HG02642 (cell line): Measurements from ENCODE around the gene CHP1.
A peak's percentile ranks its signal among the peaks of the same experiment; 100 is the strongest.
"Not testable (repeated sequence)": the region's sequence is repeated elsewhere in the genome, so short reads cannot be mapped to it uniquely, and the experiment has no call there.

Source experiments
- ATAC-seq: cut with Tn5 transposase; IDR thresholded peaks from one replicate; pipeline ENCODE4 v1.9.1; 2021; ENCODE audit warnings: mild to moderate bottlenecking; ENCODE audit not compliant: unreplicated experiment, poor library complexity

CHP1 gene

DNA sequence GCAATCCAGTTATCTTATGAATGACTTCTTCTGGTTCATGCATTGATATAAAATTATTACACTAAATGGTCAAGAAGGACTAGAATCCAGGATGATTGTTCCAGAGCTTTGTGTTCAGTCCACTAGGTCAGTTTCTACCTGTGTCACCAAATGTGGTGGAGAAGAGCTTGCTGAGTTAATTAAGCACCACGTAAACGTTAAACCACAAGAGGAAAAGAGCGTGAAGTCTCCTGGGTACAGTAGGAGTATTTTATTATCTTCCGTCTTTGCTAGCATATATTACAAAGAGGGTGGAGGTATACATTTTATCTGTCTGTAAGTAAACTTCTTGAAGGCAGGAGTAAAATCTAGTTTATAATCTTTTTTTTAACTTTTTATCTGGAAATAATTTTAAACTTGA lies 23.5 kb downstream of the CHP1 start:
- ATAC-seq, result no peak

DNA sequence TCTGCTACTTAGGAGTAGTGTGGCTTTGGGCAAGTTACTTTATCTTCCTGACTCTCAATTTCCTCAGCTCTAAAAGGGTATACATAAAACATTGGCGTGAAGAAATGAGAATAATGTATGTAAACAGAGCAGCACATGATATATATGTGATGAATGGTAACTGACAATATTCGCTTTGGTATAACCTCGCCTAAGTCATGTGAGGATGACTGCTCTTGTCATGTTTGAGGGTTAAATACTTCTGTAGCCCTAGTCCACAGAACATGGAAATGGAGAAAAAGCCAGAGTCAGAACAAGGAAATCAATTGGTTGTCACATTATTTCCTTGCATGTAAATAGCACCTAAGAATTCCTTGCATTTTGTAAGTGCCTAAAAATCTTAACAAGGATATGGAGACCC lies 25.0 kb downstream of the CHP1 start:
- ATAC-seq, result no peak

DNA sequence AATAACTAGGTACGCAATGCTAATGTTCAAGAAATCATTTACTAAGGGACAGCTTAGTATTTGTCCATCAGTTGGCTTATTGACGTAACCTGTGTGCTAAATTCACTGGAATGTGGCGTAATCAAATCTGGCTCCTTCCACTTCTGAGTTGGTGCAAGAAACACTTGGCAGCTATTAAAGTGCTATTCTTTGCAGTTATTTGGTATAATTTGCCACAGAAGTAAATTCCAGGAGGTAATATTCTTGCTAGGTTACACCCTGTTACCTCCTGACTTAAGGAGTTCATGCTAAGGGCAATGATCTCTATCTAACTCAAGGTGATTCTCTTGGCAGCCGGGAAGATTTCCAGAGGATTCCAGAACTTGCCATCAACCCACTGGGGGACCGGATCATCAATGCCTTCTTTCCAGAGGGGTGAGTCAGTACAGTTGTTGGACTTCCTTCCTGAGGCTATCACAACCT lies 25.5 kb downstream of the CHP1 start:
- no peak for ATAC-seq

- no peak for ATAC-seq
Measured at GRCh38 chr15:41258750-41259471, 27.8 kb downstream of the CHP1 start.

GRCh38 chr15:41259546-41260189 lies 28.6 kb downstream of the CHP1 start:
- no peak for ATAC-seq

- not testable (repeated sequence) for ATAC-seq
Measured at GRCh38 chr15:41260924-41261323, 29.9 kb downstream of the CHP1 start.

DNA sequence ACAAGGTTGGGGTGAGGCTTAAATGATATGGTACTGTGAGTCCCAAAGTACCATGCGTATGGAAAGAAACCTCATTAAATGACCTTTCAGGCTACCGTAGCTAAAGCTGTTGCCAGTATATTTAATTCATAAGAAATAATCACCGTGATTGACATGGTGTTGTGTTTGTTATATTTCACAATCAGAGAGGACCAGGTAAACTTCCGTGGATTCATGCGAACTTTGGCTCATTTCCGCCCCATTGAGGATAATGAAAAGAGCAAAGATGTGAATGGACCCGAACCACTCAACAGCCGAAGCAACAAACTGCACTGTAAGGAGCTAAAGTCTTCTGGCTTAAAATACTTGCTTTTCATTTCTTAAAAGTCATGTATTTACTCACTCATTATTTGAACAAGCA lies 31.5 kb downstream of the CHP1 start:
- ATAC-seq, result no peak

DNA sequence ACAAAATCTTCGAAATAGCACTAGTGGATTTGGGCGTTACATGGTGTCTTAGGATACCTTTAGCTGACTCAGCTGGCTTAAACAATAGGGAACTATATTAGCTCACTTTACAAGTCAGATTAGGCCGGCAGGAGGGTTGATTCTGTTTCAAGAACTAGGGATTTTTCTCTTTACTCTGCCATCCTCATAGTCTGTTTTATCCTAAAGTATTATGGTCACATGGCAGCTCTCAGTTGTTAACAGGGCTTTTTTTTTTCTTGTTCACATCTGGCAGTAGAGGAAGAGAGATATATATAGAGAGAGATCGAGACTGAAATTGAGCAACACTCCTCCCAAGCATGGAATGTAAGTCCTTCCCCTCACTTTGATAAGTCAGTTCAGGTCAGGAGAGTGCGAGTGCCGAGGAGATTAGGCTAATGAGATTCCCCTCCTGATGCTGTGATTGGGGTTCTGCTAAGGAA lies 32.9 kb downstream of the CHP1 start:
- ATAC-seq, result no peak

GRCh38 chr15:41269887-41270286 lies 38.8 kb downstream of the CHP1 start:
- ATAC-seq, result no peak

DNA sequence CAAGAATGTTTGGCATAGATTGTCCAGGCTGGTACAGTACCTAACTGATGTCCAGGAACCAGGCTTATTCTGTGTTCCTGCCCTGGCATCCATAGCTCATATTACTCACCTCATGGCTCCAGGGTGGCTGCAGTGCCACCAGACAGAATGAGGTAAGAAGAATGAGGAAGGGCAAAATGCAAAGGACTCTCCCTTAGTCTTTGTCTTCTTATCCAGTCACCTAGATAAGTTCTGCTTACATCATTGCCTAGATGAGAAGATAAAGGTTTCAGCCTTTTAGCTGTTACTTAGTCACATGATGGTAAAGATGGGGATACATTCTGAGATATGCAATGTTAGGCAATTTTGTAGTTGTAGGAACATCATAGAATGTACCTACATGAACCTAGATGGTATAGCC lies 45.8 kb downstream of the CHP1 start:
- ATAC-seq, result no peak

DNA sequence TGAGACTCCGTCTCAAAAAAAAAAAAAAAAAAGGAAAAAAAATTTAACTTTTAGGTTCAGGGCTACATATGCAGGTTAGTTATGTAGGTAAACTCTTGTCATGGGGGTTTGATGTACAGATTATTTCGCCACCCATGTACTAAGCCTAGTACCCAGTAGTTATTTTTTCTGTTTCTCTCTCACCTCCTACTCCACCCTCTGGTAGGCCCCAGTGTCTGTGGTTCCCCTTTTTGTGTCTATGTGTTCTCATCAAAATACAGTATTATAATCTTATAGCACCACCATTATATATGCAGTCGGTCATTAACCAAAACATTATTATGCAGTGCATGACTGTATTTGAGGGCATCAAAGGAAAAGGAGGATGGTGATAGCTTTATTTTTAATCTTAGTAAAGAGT lies 47.3 kb downstream of the CHP1 start:
- ATAC-seq, result no peak

GRCh38 chr15:41279535-41280283 lies 48.6 kb downstream of the CHP1 start:
- no peak for ATAC-seq

DNA sequence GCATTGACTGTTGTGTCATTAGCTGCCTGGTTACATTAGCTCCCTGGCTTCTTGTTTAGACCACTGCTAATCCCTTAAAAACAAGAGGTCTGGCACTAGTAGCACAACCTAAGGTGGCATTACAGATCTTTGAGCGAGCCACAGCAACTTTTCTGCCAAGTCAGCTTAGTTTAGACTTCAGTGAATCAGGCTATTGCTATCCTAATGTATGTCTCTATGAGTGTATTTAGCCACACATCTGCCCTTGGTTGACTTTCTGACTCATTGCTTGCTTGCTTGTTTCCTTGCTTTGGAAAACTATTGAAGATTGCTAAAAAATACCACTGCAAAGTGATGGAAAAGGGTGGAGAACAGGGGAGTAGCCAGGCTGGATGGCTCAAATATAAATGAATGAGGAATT lies 50.2 kb downstream of the CHP1 start:
- no peak for ATAC-seq

DNA sequence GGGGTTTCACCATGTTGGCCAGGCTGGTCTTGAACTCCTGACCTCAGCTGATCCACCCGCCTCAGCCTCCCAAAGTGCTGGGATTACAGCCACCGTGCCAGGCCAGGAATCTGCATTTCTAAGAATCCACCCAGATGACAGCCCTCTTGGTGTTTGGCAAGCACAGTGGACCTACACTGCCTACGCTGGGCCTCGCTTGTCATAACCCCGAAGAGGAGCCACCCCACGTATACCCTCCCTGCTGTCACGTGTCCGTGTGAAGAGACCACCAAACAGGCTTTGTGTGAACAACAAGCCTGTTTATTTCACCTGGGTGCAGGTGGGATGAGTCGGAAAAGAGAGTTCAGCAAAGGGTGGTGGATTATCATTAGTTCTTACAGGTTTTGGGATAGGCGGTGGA lies 51.4 kb downstream of the CHP1 start:
- not testable (repeated sequence) for ATAC-seq

DNA sequence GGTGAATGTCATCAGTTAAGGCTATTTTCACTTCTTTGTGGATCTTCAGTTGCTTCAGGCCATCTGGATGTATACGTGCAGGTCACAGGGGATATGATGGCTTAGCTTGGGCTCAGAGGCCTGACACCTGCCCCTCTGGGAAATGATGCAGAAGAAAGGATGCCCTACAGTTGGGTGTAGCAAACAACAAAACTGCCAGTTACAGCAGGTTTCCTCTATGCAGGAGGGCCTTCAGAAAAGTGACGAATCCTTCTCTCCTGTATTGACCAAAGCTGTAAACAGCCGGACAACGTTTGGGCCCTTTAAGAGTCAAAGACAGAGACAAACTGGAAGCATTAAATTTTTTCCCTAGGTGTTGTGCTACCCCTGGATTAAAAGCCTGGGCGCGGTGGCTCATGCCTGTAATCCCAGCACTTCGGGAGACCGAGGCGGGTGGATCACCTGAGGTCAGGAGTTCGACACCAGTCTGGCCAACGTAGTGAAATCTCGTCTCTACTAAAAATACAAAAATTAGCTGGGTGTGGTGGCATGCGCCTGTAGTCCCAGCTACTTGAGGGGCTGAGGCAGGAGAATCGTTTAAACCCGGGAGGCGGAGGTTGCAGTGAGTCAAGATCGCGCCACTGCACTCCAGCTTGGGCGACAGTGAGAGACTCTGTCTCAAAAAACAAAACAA lies 52.0 kb downstream of the CHP1 start:
- ATAC-seq, result not testable (repeated sequence)

- ATAC-seq, result peak; percentile 97
Measured at GRCh38 chr15:41283653-41284426, 52.8 kb downstream of the CHP1 start.

GRCh38 chr15:41284427-41285177 lies 53.5 kb downstream of the CHP1 start:
- no peak for ATAC-seq

DNA sequence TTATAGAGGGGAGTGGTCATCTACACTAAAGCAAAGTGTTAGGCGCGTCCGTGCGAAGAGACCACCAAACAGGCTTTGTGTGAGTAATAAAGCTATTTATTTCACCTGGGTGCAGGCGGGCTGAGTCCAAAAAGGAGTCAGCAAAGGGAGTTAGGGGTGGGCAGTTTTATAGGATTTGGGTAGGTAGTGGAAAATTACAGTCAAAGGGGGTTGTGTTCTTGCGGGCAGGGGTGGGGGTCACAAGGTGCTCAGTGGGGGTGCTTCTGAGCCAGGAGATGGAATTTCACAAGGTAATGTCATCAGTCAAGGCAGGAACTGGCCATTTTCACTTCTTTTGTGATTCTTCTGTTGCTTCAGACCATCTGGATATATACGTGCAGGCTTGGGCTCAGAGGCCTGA lies 54.2 kb downstream of the CHP1 start:
- ATAC-seq, result no peak

- ATAC-seq, result no peak
Measured at GRCh38 chr15:41286665-41287333, 55.7 kb downstream of the CHP1 start.
